Measurements from ENCODE around the gene C3orf49. TPM values are rescaled to one million over a fixed set of nuclear protein-coding genes. Genes with fewer than 3 reads are reported as not detected.

Gene C3orf49
- total and polyA plus RNA-seq, 8 donors, result 0.66 to 1.3 (median 1.0) TPM; not detected in 2

- peak; percentile 72 for ATAC-seq
- DNase-seq, result no peak
- intact Hi-C loops (cut with DNase I), result no loop called here
Measured at GRCh38 chr3:63886858-63887257, 67.8 kb downstream of the C3orf49 start.

GRCh38 chr3:63891518-63891917, 72.4 kb downstream of the C3orf49 start:
- intact Hi-C loops (cut with DNase I), result no loop called here
- no peak for ATAC-seq

More at GRCh38 chr3:63886858-63887257, 67.8 kb downstream of the C3orf49 start:
- Histone ChIP-seq H3K36me3 (peaks cover 0 to 10% of the 10 kb centered on the region in 2 donors), H3K27ac (no peak overlapping the region), H3K4me3 (no peak overlapping the region), H3K27me3 (no peaks in the 10 kb centered on the region), H3K4me1 (no peaks in the 10 kb centered on the region), H3K9me3 (no peaks in the 10 kb centered on the region)
- TF ChIP-seq CTCF (IDR thresholded peaks at IDR 0.05), result no peak

GRCh38 chr3:63892773-63893352, 73.8 kb downstream of the C3orf49 start:
- TF ChIP-seq CTCF (IDR thresholded peaks at IDR 0.05), result no peak
- ATAC-seq (no peak), DNase-seq (no peak)
- no peaks in the 10 kb centered on the region for H3K27me3 ChIP-seq
- peaks cover 0 to 11% of the 10 kb centered on the region in 2 donors for H3K36me3 ChIP-seq
- peaks cover 5 to 15% of the 10 kb centered on the region in 2 donors for H3K4me1 ChIP-seq
- H3K4me3 ChIP-seq, result no peak overlapping the region
- H3K27ac ChIP-seq, result no peak overlapping the region
- H3K9me3 ChIP-seq, result no peaks in the 10 kb centered on the region
- intact Hi-C loops (cut with DNase I), result no loop called here

More at GRCh38 chr3:63891518-63891917, 72.4 kb downstream of the C3orf49 start:
- Histone ChIP-seq H3K27me3 (no peaks in the 10 kb centered on the region), H3K4me1 (peaks cover 5 to 8% of the 10 kb centered on the region in 2 donors), H3K27ac (no peak overlapping the region), H3K4me3 (no peak overlapping the region), H3K36me3 (peaks cover 0 to 11% of the 10 kb centered on the region in 2 donors), H3K9me3 (no peaks in the 10 kb centered on the region)
- no peak for DNase-seq
- TF ChIP-seq CTCF (IDR thresholded peaks at IDR 0.05), result no peak

GRCh38 chr3:63895422-63896189, 76.5 kb downstream of the C3orf49 start:
- Histone ChIP-seq H3K27ac (peak overlapping the region in 1 of 2 donors; percentile 37), H3K4me1 (peaks cover 5 to 15% of the 10 kb centered on the region in 2 donors), H3K4me3 (no peak overlapping the region), H3K9me3 (no peaks in the 10 kb centered on the region), H3K36me3 (peaks cover 0 to 35% of the 10 kb centered on the region in 2 donors), H3K27me3 (no peaks in the 10 kb centered on the region)
- ATAC-seq, result no peak
- intact Hi-C loops (cut with DNase I), result no loop called here
- no peak for TF ChIP-seq CTCF (IDR thresholded peaks at IDR 0.05)
- DNase-seq, result no peak

GRCh38 chr3:63896332-63897030, 77.4 kb downstream of the C3orf49 start:
- DNase-seq (no peak), ATAC-seq (no peak)
- no peak for TF ChIP-seq CTCF (IDR thresholded peaks at IDR 0.05)
- Histone ChIP-seq H3K27me3 (no peaks in the 10 kb centered on the region), H3K36me3 (peaks cover 0 to 28% of the 10 kb centered on the region in 2 donors), H3K4me3 (no peak overlapping the region), H3K27ac (no peak overlapping the region), H3K4me1 (peaks cover 5 to 15% of the 10 kb centered on the region in 2 donors), H3K9me3 (no peaks in the 10 kb centered on the region)
- intact Hi-C loops (cut with DNase I), result no loop called here
